Activated CD4-positive, alpha-beta T cell treated with anti-CD3 and anti-CD28 coated beads, Interleukin-2, amount 10 ng/mL, durations not matched to agents 7 days and 5 days (primary cell): ENCODE data around the gene PCDH18. TPM values are rescaled to one million over a fixed set of nuclear protein-coding genes. Genes with fewer than 3 reads are reported as not detected.

Experiments used
- CTCF ChIA-PET: fragments of 350-600 bp; sonication (Branson Sonifier 250); formaldehyde crosslinking; loops from one replicate; lab custom pipeline; 2021; ENCODE audit warnings: antibody characterized with exemption; lab: Charles Lee
- POLR2A ChIA-PET: fragments of 350-600 bp; sonication (Branson Sonifier 250); formaldehyde crosslinking; loops from one replicate; lab custom pipeline; 2021; ENCODE audit warnings: antibody characterized with exemption; lab: Charles Lee
- DNase-seq: peaks from one replicate; pipeline ENCODE4 v3.0.0-alpha.2; 2020
- H3K27ac Mint-ChIP-seq: one replicate; pipeline ENCODE4 v1.8.0; 2021; ENCODE audit warnings: mild to moderate bottlenecking, moderate library complexity, mixed read lengths
- H3K27me3 Mint-ChIP-seq: one replicate; pipeline ENCODE4 v1.8.0; 2021; ENCODE audit warnings: mixed read lengths
- H3K36me3 Mint-ChIP-seq: one replicate; pipeline ENCODE4 v1.8.0; 2021; ENCODE audit warnings: low read depth, mixed read lengths
- H3K4me1 Mint-ChIP-seq: one replicate; pipeline ENCODE4 v1.8.0; 2021; ENCODE audit warnings: mixed read lengths
- H3K4me3 Mint-ChIP-seq: one replicate; pipeline ENCODE4 v1.8.0; 2021; ENCODE audit warnings: mild to moderate bottlenecking, moderate library complexity, mixed read lengths
- H3K9me3 Mint-ChIP-seq: one replicate; pipeline ENCODE4 v1.8.0; 2021; ENCODE audit warnings: mixed read lengths
- total RNA-seq, 2 experiments: library from RNA; stranded (reverse); gene quantifications; one replicate each; pipeline ENCODE4 v1.2.3, GENCODE V29; 2021

Gene PCDH18
- total RNA-seq, 2 experiments from 2014 or later: 0.06 TPM; not detected in 1

GRCh38 chr4:137474711-137475301 is 57.5 kb downstream of the PCDH18 start:
- Mint-ChIP-seq H3K4me1 (no peaks in the 10 kb centered on the region), H3K27ac (no peak overlapping the region), H3K27me3 (no peaks in the 10 kb centered on the region), H3K36me3 (no peaks in the 10 kb centered on the region), H3K9me3 (no peaks in the 10 kb centered on the region), H3K4me3 (no peak overlapping the region)
- DNase-seq: no peak
- POLR2A ChIA-PET: no interaction called here
- CTCF ChIA-PET: interaction anchor here (0.8 kb wide), 1 partner anchor 80 kb away, joined by 3 read pairs; no protein-coding TSS in a partner anchor

GRCh38 chr4:137471895-137472294 is 60.4 kb downstream of the PCDH18 start:
- Mint-ChIP-seq H3K4me1 (no peaks in the 10 kb centered on the region), H3K4me3 (no peak overlapping the region), H3K27ac (no peak overlapping the region), H3K36me3 (no peaks in the 10 kb centered on the region), H3K9me3 (no peaks in the 10 kb centered on the region), H3K27me3 (no peaks in the 10 kb centered on the region)
- no peak for DNase-seq
- CTCF ChIA-PET: no interaction called here
- POLR2A ChIA-PET: no interaction called here

- no peaks in the 10 kb centered on the region for H3K9me3 Mint-ChIP-seq
- H3K27ac Mint-ChIP-seq: no peak overlapping the region
- no peaks in the 10 kb centered on the region for H3K27me3 Mint-ChIP-seq
- H3K4me3 Mint-ChIP-seq: no peak overlapping the region
- CTCF ChIA-PET: no interaction called here
- H3K4me1 Mint-ChIP-seq: no peaks in the 10 kb centered on the region
- POLR2A ChIA-PET: no interaction called here
- H3K36me3 Mint-ChIP-seq: no peaks in the 10 kb centered on the region
- DNase-seq: no peak
Observed at GRCh38 chr4:137471461-137471860, 60.8 kb downstream of the PCDH18 start.

GRCh38 chr4:137470806-137471205 is 61.5 kb downstream of the PCDH18 start:
- no peaks in the 10 kb centered on the region for H3K27me3 Mint-ChIP-seq
- ChIA-PET CTCF (no interaction called here), POLR2A (no interaction called here)
- H3K27ac Mint-ChIP-seq: no peak overlapping the region
- H3K36me3 Mint-ChIP-seq: no peaks in the 10 kb centered on the region
- no peak overlapping the region for H3K4me3 Mint-ChIP-seq
- no peaks in the 10 kb centered on the region for H3K9me3 Mint-ChIP-seq
- no peaks in the 10 kb centered on the region for H3K4me1 Mint-ChIP-seq
- DNase-seq: no peak
